Fibroblast of lung (primary cell): ENCODE measurements around the gene MBD5. TPM values are rescaled to one million over a fixed set of nuclear protein-coding genes. Genes with fewer than 3 reads are reported as not detected.

Experiments
- DNase-seq, 2 donors: peaks; one replicate each; pipeline versions ENCODE4 v3.0.0 to v3.0.0-alpha.2; 2010; ENCODE audit warnings: low read depth in 2 of 2
- H2AFZ ChIP-seq: 2 replicates; pipeline ENCODE4 v1.5.1; 2012; ENCODE audit warnings: low read length, control low read depth, inconsistent platforms
- H3K27ac ChIP-seq: 2 replicates; pipeline ENCODE4 v1.5.1; 2011; ENCODE audit warnings: low read length, control low read depth; ENCODE audit not compliant: insufficient read depth
- H3K27me3 ChIP-seq: 2 replicates; pipeline ENCODE4 v1.5.1; 2011; ENCODE audit warnings: mild to moderate bottlenecking, low read length; ENCODE audit not compliant: control insufficient read depth, insufficient read depth
- H3K36me3 ChIP-seq: 2 replicates; pipeline ENCODE4 v1.5.1; 2011; ENCODE audit warnings: low read length; ENCODE audit not compliant: control insufficient read depth, insufficient read depth
- H3K4me1 ChIP-seq: 2 replicates; pipeline ENCODE4 v1.5.1; 2011; ENCODE audit warnings: low read length; ENCODE audit not compliant: control insufficient read depth, insufficient read depth; ENCODE audit errors: extremely low read depth
- H3K4me2 ChIP-seq: 2 replicates; pipeline ENCODE4 v1.5.1; 2011; ENCODE audit warnings: low read length, control low read depth; ENCODE audit not compliant: insufficient read depth; ENCODE audit errors: extremely low read depth
- H3K4me3 ChIP-seq, 4 experiments: fragments of 200-600 bp in 1 of 4; sonication (generic) in 1 of 4; replicated peaks in 1 of 4; 2 replicates each; pipeline ENCODE4 v1.5.1; 2011 to 2016; ENCODE audit warnings: low read length in 4 of 4, low read depth in 3 of 4, mild to moderate bottlenecking in 3 of 4, control low read depth in 2 of 4, inconsistent platforms in 1 of 4, mixed read lengths in 1 of 4; ENCODE audit not compliant: insufficient read depth in 1 of 4; ENCODE audit errors: control extremely low read depth in 1 of 4
- H3K79me2 ChIP-seq: 2 replicates; pipeline ENCODE4 v1.5.1; 2012; ENCODE audit warnings: mild to moderate bottlenecking, low read length, inconsistent platforms; ENCODE audit not compliant: control insufficient read depth, insufficient read depth
- H3K9ac ChIP-seq: 2 replicates; pipeline ENCODE4 v1.5.1; 2011; ENCODE audit warnings: mild to moderate bottlenecking, low read length, control low read depth; ENCODE audit not compliant: insufficient read depth
- H3K9me3 ChIP-seq: 2 replicates; pipeline ENCODE4 v1.5.1; 2012; ENCODE audit warnings: low read depth, low read length; ENCODE audit not compliant: control insufficient read depth, insufficient read depth
- H4K20me1 ChIP-seq: 2 replicates; pipeline ENCODE4 v1.5.1; 2011; ENCODE audit warnings: low read length; ENCODE audit not compliant: control insufficient read depth, insufficient read depth; ENCODE audit errors: extremely low read depth
- EZH2 ChIP-seq: IDR thresholded peaks from 2 replicates; pipeline ENCODE4 v1.5.1; 2012; ENCODE audit warnings: low read length, control low read depth, mild to moderate bottlenecking; ENCODE audit errors: missing control alignments
- polyA plus RNA-seq, 2 donors: library from polyadenylated mRNA; depleted of rRNA in 1 of 2; stranded (reverse) in 1 of 2; unstranded in 1 of 2; fragments of >200 nt; gene quantifications; 2 replicates each; pipeline ENCODE4 v1.2.1, GENCODE V29; 2011 to 2012; ENCODE audit warnings: missing spikeins in 1 of 2
- total RNA-seq: library from RNA; depleted of rRNA; stranded (reverse); fragments of >200 nt; gene quantifications from 2 replicates; pipeline ENCODE4 v1.2.1, GENCODE V29; 2014
- TF ChIP-seq, protein P1 (sequence below), 2 donors: IDR thresholded peaks in 1 of 2; conservative IDR thresholded peaks in 1 of 2; 1 replicate in 1 of 2; 2 replicates in 1 of 2; pipeline ENCODE4 v1.5.1; 2011 to 2012; ENCODE audit warnings: low read length in 2 of 2, control low read depth in 1 of 2, inconsistent platforms in 1 of 2, low read depth in 1 of 2, mild to moderate bottlenecking in 1 of 2

The MBD5 gene
- total and polyA plus RNA-seq, 2 donors (not counting 1 experiment from before 2014, with no cell fraction given), result 26.1 to 32.4 TPM

DNA sequence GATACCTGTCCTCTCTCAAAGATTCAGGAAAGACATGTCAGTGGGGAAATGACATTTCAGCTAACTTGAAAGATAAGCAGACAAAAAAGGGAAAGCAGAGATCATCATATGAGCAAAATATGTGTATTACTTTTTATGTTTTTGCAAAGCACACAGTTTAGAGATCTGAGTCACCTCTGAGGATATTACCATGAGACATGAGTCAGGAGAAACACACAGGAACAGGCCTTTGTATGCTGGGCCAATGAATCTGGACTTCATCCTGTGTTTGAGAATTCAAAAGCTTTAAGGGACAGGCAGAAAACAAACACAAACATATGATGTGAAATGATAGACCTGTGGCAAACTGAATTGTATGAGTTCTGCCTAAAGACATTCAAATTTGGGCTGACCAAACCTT, 317.6 kb downstream of the MBD5 start:
- Histone ChIP-seq H2AFZ (no peak overlapping the region), H3K4me2 (no peak overlapping the region), H3K9ac (no peak overlapping the region), H3K36me3 (no peaks in the 10 kb centered on the region), H3K79me2 (no peaks in the 10 kb centered on the region), H3K9me3 (no peaks in the 10 kb centered on the region), H4K20me1 (no peaks in the 10 kb centered on the region), H3K27me3 (no peaks in the 10 kb centered on the region), H3K4me3 (no peak overlapping the region), H3K4me1 (peaks cover 2% of the 10 kb centered on the region), H3K27ac (peak overlapping the region; percentile 60)
- TF ChIP-seq, protein P1, sequence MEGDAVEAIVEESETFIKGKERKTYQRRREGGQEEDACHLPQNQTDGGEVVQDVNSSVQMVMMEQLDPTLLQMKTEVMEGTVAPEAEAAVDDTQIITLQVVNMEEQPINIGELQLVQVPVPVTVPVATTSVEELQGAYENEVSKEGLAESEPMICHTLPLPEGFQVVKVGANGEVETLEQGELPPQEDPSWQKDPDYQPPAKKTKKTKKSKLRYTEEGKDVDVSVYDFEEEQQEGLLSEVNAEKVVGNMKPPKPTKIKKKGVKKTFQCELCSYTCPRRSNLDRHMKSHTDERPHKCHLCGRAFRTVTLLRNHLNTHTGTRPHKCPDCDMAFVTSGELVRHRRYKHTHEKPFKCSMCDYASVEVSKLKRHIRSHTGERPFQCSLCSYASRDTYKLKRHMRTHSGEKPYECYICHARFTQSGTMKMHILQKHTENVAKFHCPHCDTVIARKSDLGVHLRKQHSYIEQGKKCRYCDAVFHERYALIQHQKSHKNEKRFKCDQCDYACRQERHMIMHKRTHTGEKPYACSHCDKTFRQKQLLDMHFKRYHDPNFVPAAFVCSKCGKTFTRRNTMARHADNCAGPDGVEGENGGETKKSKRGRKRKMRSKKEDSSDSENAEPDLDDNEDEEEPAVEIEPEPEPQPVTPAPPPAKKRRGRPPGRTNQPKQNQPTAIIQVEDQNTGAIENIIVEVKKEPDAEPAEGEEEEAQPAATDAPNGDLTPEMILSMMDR (conservative IDR thresholded peaks at IDR 0.05 in 1 of 2, IDR thresholded peaks at IDR 0.05 in 1 of 2; ENCODE audit: low read depth in 1 of 2, low read length in 2 of 2), result no peak
- TF ChIP-seq EZH2, result no peak
- peak; percentile 57 to 63 for DNase-seq

DNA sequence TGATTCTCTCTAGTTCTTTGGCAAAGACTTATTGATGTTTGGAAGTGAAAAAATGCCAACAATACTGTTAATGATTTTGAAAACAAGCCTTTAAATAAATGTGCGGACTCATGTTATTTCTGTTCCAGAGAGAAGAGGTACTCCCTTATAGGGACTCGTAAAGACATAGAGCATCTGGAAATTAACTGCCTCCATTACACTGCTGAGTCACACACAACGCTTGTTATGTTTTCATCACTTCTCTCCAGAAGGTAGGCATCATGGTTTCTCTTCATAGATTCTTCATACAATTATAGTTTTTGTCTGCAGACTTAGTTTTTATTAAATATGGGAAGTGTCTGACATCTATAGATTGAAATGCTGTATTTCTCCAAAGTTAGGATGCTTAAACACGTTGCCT, 321.2 kb downstream of the MBD5 start:
- Histone ChIP-seq H4K20me1 (no peaks in the 10 kb centered on the region), H3K9ac (no peak overlapping the region), H3K4me1 (peaks cover 2% of the 10 kb centered on the region), H3K27ac (no peak overlapping the region), H3K27me3 (no peaks in the 10 kb centered on the region), H3K4me3 (no peak overlapping the region), H3K36me3 (no peaks in the 10 kb centered on the region), H3K79me2 (no peaks in the 10 kb centered on the region), H3K4me2 (no peak overlapping the region), H3K9me3 (no peaks in the 10 kb centered on the region), H2AFZ (no peak overlapping the region)
- no peak for DNase-seq
- no peak for TF ChIP-seq EZH2
- TF ChIP-seq, protein P1 (conservative IDR thresholded peaks at IDR 0.05 in 1 of 2, IDR thresholded peaks at IDR 0.05 in 1 of 2; ENCODE audit: low read depth in 1 of 2, low read length in 2 of 2), result no peak

DNA sequence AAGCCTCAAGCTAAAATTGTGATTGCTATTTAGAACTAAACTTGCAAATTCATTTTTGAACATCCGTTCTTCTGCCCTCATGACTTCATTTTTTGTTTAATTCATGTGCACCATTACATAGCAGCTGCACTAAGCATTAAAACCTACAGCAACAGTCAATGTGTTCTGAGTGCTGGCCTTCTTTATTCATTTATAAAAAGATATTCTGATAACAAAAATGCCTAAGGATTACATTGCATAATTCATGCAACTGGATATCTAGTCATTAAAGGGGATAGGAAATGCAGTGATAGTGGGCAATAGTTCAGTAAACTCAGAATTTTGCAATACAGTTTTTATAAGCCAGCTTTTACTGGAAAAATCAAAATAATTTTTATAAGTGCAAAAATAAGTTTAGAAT, 329.3 kb downstream of the MBD5 start:
- no peaks in the 10 kb centered on the region for H4K20me1 ChIP-seq
- H3K36me3 ChIP-seq, result no peaks in the 10 kb centered on the region
- no peaks in the 10 kb centered on the region for H3K27me3 ChIP-seq
- H3K4me2 ChIP-seq, result no peak overlapping the region
- no peak overlapping the region for H3K9ac ChIP-seq
- no peak overlapping the region for H3K27ac ChIP-seq
- no peaks in the 10 kb centered on the region for H3K9me3 ChIP-seq
- no peak overlapping the region for H3K4me3 ChIP-seq
- TF ChIP-seq, protein P1 (conservative IDR thresholded peaks at IDR 0.05 in 1 of 2, IDR thresholded peaks at IDR 0.05 in 1 of 2; ENCODE audit: low read depth in 1 of 2, low read length in 2 of 2), result no peak
- TF ChIP-seq EZH2, result no peak
- H2AFZ ChIP-seq, result no peak overlapping the region
- DNase-seq, result no peak
- H3K4me1 ChIP-seq, result no peaks in the 10 kb centered on the region
- no peaks in the 10 kb centered on the region for H3K79me2 ChIP-seq
